Skeletal muscle tissue (tissue), 4 donors: ENCODE data around the gene NR2C2. TPM values are rescaled to one million over a fixed set of nuclear protein-coding genes. Genes with fewer than 3 reads are reported as not detected.

Source experiments
- H3K27ac ChIP-seq: one replicate; pipeline ENCODE4 v1.7.0; 2013; ENCODE audit warnings: mild to moderate bottlenecking, low read depth, low read length, inconsistent platforms
- H3K27me3 ChIP-seq, 3 donors: one replicate each; pipeline ENCODE4 v1.7.0; 2013; ENCODE audit warnings: low read length in 3 of 3; ENCODE audit not compliant: control insufficient read depth in 3 of 3, insufficient read depth in 3 of 3
- H3K36me3 ChIP-seq, 3 donors: one replicate each; pipeline ENCODE4 v1.7.0; 2013; ENCODE audit warnings: low read length in 3 of 3; ENCODE audit not compliant: control insufficient read depth in 3 of 3, insufficient read depth in 3 of 3
- H3K4me1 ChIP-seq, 3 donors: one replicate each; pipeline ENCODE4 v1.7.0; 2013; ENCODE audit warnings: low read length in 3 of 3, mild to moderate bottlenecking in 3 of 3; ENCODE audit not compliant: control insufficient read depth in 3 of 3, insufficient read depth in 3 of 3
- H3K4me3 ChIP-seq, 3 donors: one replicate each; pipeline ENCODE4 v1.7.0; 2013; ENCODE audit warnings: low read length in 3 of 3
- H3K9ac ChIP-seq, 3 donors: one replicate each; pipeline ENCODE4 v1.7.0; 2013; ENCODE audit warnings: low read length in 3 of 3, mild to moderate bottlenecking in 3 of 3, moderate library complexity in 2 of 3, low read depth in 1 of 3
- H3K9me3 ChIP-seq, 3 donors: one replicate each; pipeline ENCODE4 v1.7.0; 2013; ENCODE audit warnings: low read length in 3 of 3; ENCODE audit not compliant: control insufficient read depth in 3 of 3
- total RNA-seq: library from RNA; depleted of rRNA; stranded (reverse); fragments of >200 nt; gene quantifications from one replicate; pipeline ENCODE4 v1.2.3, GENCODE V29; 2014
- donor health status: Osteomylitis.

NR2C2 gene
- total RNA-seq, 1 donor from 2014 or later = 27.7 TPM

DNA sequence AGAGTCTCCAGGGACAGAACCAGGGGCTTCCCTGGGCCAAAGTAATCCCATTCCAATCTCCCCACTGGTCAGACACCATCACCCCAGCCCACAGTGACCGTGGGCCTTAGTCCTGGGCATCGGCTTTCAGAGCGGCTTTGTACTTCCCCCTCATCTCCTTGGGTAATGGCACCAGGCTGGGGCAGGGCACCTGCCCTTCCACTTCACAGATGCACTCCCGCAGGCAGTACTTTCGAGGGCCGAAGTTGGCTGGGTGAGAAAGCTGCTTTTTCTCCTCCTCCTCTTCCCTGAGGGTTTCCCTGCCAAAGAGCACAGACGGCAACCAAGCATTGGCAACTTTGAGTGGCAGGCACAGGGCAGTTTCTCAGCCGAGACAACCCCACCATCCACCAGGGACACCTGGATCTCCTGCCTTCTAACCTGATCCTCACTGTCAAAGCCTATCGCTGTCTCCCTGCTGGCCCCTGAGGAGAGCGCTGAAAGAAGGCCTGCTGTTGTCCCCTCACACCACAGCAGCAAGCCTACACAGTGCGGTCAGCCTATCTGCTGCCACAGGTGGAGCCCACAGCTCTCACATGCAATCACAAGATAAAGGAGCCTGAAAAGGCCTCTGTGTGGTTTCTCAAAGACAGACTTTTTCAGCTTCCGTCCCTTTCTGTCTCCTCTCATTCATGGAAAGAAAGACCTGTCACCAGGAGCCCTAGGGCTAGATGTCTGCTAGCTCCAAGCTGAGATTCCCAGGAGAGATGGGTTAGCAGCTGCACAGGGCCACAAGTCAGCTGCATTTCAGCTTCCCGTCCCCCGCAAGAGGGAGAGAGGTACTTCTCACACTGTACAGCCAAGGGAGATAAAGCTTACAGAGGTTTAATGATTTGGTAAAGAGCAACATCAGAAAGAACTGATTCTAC is 105.2 kb downstream of the NR2C2 start:
- H3K27me3 ChIP-seq = no peaks in the 10 kb centered on the region
- H3K9me3 ChIP-seq = no peaks in the 10 kb centered on the region
- no peak overlapping the region for H3K9ac ChIP-seq
- no peak overlapping the region for H3K4me3 ChIP-seq
- no peak overlapping the region for H3K27ac ChIP-seq
- no peaks in the 10 kb centered on the region for H3K4me1 ChIP-seq
- H3K36me3 ChIP-seq = peaks cover 44 to 64% (median 56%) of the 10 kb centered on the region in 3 donors

DNA sequence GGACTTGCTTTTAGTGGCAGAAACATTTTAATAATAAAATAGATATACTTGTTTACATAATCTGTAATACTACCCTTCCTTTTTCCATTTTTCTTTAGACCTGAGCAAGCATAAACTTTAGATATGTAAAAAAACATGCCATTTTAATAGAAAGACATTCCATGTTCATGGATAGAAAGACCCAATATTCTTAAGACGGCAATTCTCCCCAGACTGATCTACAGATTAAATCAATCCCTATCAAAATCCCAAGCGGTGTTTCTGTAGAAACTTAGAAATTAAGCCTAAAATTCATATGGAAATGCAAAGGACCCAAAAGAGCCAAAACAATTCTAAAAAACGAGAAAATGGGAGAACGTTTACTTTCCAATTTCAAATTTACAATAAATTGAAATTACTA is 106.2 kb downstream of the NR2C2 start:
- H3K9me3 ChIP-seq = no peaks in the 10 kb centered on the region
- H3K9ac ChIP-seq = no peak overlapping the region
- no peak overlapping the region for H3K27ac ChIP-seq
- H3K36me3 ChIP-seq = peaks cover 46 to 63% (median 52%) of the 10 kb centered on the region in 3 donors
- H3K4me1 ChIP-seq = no peaks in the 10 kb centered on the region
- no peak overlapping the region for H3K4me3 ChIP-seq
- no peaks in the 10 kb centered on the region for H3K27me3 ChIP-seq

DNA sequence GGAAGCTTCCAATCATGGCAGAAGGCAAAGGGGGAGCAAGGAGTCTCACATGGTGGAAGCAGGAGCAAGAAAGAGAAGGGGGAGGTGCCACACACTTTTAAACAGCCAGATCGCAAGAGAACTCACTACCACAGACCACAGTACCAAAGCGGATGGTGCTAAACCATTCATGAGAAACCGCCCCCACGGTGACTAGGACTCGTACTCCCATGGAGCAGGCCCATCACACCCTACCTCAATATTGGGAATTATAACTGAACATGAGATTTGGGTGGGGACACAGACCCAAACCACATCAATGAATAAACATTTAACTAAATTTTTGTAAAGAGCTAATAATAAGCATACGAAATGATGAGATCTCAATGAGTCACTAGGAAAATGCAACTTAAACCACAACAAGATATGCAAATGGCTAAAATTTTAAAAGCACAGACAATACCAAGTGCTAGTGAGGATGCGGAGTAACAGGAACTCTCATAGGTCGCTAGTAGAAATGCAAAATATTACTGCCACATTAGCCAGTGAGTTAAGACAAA is 107.7 kb downstream of the NR2C2 start:
- no peaks in the 10 kb centered on the region for H3K27me3 ChIP-seq
- H3K9me3 ChIP-seq = no peaks in the 10 kb centered on the region
- H3K4me3 ChIP-seq = no peak overlapping the region
- H3K9ac ChIP-seq = no peak overlapping the region
- H3K36me3 ChIP-seq = peaks cover 43 to 56% (median 46%) of the 10 kb centered on the region in 3 donors
- H3K4me1 ChIP-seq = no peaks in the 10 kb centered on the region
- no peak overlapping the region for H3K27ac ChIP-seq

DNA sequence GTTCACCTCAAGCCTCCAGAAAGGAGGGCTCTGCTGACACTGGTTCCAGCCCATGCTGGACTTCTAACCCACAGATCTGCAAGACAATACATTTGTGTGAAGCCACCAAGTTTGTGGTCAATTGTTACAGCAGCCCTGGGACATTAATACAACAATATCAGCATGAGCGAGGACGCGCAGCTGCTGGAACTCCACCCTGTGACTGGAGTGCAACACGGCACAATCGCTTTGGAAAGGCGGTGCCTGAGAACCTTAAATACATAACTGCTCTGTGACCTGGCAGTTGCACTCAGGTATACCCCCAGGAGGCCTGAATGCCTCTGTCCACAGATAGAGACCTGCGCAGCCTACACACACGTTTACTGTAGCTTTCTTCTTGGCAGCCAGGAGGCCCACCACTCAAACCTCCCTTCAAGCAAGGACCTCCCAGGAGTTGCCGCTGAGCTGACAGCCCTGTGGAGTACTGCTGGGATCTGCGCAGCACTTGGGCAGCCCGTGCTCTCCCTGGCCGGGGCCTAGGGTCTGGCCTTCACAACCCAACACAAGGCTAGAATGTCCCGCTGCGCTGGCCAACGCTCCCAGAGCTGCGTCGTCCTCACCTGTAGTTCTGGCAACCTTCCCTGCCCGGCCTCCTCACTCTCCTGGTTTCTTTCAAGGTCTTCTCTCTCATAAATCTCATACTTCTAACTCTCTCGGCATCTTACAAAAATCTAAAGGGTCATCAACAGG is 109.5 kb downstream of the NR2C2 start:
- Histone ChIP-seq H3K4me1 (no peaks in the 10 kb centered on the region), H3K27me3 (no peaks in the 10 kb centered on the region), H3K36me3 (peaks cover 34 to 48% (median 40%) of the 10 kb centered on the region in 3 donors), H3K4me3 (no peak overlapping the region), H3K9me3 (no peaks in the 10 kb centered on the region), H3K9ac (no peak overlapping the region), H3K27ac (no peak overlapping the region)

DNA sequence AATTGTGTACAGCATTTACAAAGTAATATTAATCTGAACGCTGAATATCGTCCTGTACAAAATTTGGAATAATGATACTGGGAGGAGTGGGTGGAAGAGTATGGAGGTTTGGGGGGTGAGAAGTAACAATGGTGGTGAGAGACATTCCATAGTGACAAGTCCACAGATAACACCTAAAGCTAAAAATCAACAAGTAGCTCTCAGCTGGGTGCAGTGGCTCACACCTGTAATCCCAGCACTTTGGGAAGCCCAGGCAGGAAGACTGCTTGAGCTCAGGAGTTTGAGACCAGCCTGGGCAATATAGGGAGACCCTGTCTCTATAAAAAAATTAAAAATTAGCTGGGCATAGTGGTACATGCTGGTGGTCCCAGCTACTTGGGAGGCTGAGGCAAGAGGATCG is 112.6 kb downstream of the NR2C2 start:
- Histone ChIP-seq H3K27ac (no peak overlapping the region), H3K9me3 (no peaks in the 10 kb centered on the region), H3K4me1 (peaks cover 13 to 17% (median 15%) of the 10 kb centered on the region in 3 donors), H3K27me3 (no peaks in the 10 kb centered on the region), H3K4me3 (no peak overlapping the region), H3K9ac (no peak overlapping the region), H3K36me3 (peaks cover 20 to 30% (median 26%) of the 10 kb centered on the region in 3 donors)

DNA sequence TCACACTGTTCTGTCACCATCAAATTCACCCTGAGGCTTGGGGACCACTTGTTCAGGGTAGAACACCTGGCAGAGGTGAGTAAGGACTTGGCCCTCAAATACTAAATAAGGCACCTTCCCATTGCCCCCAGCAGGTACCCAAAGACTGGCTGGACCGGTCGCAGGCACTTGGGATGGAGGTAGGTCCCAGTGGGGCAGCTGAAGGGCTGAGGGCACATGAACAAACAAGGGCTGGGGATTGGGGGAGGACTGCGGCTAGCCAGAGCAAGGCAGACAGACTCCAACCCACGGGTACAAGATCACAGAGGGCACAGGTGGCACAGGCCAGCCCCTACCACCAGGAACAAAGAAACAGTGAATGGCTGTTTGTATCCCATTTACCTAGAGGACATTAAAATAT is 115.9 kb downstream of the NR2C2 start:
- Histone ChIP-seq H3K36me3 (peaks cover 5 to 15% (median 12%) of the 10 kb centered on the region in 3 donors), H3K4me1 (peaks cover 13 to 20% (median 17%) of the 10 kb centered on the region in 3 donors), H3K9ac (peak overlapping the region in 2 of 3 donors; percentile 92 to 98), H3K27ac (no peak overlapping the region), H3K27me3 (no peaks in the 10 kb centered on the region), H3K4me3 (no peak overlapping the region), H3K9me3 (no peaks in the 10 kb centered on the region)

DNA sequence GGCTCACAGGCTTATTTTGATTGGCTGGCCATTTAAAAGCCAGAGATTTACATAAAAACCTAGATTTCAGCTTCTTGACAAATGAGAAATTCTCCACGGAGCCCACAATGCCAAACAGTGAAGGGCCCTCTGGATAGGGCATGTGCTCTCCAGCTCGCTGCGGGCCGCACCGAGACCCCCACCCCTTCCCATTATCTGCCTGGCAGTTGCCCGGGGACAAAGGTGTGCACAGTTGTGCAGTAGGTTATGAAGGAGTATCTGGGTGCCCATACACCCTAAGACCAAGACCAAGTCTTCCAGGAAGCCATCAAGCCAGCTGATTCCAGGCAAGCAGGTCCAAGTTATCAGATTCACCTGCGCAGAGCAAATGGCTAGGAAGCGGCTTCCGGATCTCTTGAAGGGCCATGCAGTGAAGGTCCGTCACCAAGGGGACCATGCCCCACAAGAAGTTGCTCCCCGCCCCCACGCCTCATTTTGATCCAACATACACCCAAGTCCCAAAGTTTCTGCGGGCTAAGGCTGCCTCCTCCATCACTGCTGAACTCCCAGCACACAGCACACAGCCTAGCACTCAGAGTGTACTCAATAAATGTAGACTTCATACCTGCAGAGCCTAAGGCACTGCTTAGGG is 116.4 kb downstream of the NR2C2 start:
- Histone ChIP-seq H3K4me3 (peak overlapping the region; percentile 91 to 96 (median 93)), H3K27me3 (no peaks in the 10 kb centered on the region), H3K9me3 (no peaks in the 10 kb centered on the region), H3K27ac (peak overlapping the region; percentile 95), H3K9ac (peak overlapping the region; percentile 92 to 98 (median 96)), H3K4me1 (peaks cover 13 to 20% (median 17%) of the 10 kb centered on the region in 3 donors), H3K36me3 (peaks cover 5 to 9% (median 7%) of the 10 kb centered on the region in 3 donors)

DNA sequence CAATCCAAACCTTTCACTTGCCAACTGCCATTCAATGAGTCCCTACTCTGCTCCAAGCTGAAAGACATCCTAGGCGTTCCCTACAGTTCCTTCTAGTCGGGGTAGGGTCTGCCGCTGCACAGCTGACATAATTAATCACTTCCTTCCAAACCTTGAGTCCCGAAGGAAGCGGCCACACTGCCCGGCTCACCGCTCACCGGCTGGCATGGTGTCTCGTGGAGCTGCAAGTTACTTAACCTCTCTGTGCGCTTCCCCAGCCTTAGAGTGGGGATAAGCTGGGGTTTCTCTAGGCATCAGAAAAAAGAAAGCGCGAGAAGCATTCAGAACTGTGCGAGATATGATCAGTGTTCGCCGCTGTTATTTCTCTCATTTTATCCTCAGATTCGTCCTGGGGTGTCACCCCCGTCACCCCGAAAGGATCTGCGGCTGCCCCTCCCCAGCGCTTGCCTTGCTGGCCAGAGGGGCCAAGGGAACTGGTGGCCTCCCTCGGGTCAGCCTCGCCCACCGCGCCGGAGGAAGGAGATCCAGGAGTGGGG is 117.0 kb downstream of the NR2C2 start:
- peak overlapping the region; percentile 91 to 96 (median 93) for H3K4me3 ChIP-seq
- no peaks in the 10 kb centered on the region for H3K9me3 ChIP-seq
- H3K4me1 ChIP-seq = peaks cover 13 to 20% (median 17%) of the 10 kb centered on the region in 3 donors
- peaks cover 0 to 4% (median 2%) of the 10 kb centered on the region in 3 donors for H3K36me3 ChIP-seq
- H3K27me3 ChIP-seq = no peaks in the 10 kb centered on the region
- peak overlapping the region; percentile 92 to 98 (median 96) for H3K9ac ChIP-seq
- peak overlapping the region; percentile 95 for H3K27ac ChIP-seq

DNA sequence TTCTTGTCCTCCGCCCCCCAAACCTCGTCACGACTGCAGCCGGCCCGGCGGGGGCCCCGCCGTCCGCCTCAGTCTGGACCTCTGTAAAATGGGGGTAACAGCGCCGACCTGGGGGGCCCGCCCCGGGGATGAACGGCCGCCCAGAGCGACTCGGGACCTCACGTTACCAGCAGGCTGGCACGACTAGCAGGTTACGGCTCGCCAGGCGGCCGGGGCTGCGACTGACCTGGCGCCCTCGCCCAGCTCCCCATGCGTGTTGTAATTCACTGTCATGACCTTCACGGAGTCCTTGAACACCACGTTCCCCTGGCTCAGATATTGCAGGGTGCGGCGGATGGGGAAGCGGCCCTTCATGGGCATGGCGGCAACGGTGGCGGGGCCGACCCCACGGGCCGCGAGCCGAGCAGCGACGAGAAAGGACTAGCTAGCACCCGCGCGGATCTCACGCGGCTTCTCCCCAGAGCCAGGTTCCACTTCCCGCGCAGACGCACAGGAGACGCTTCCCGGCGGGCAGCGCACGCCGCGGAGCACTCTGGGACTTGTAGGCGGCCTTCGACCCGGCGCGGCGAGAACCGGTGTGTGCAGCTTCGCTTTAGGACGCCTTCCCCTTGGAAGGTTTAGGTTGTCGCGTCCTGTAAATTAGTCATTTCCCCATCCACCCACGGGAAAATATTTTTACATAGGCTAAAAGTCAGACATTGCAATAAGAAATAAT is 117.6 kb downstream of the NR2C2 start, which contains the start of gene MRPS25:
TSS of gene MRPS25 (minus strand) at position 481 of the 715 bp plus-strand sequence. CDS start at position 360, 121 bp downstream.
- Histone ChIP-seq H3K27me3 (no peaks in the 10 kb centered on the region), H3K36me3 (peaks cover 0 to 4% (median 2%) of the 10 kb centered on the region in 3 donors)

More for the DNA sequence above, 117.6 kb downstream of the NR2C2 start, which contains the start of gene MRPS25:
- peak within 1 kb of the TSS; percentile 91 to 96 (median 93) for H3K4me3 ChIP-seq
- peak within 1 kb of the TSS; percentile 95 for H3K27ac ChIP-seq
- H3K9me3 ChIP-seq = no peaks in the 10 kb centered on the region
- peaks cover 13 to 20% (median 17%) of the 10 kb centered on the region in 3 donors for H3K4me1 ChIP-seq
- peak within 1 kb of the TSS; percentile 92 to 98 (median 96) for H3K9ac ChIP-seq
